HG02610 (cell line): ENCODE results near the gene PTPRJ.
A peak's percentile ranks its signal among the peaks of the same experiment; 100 is the strongest.

Source experiments
- ATAC-seq: cut with Tn5 transposase; IDR thresholded peaks from one replicate; pipeline ENCODE4 v1.9.1; 2021; ENCODE audit warnings: mild to moderate bottlenecking, moderate library complexity; ENCODE audit not compliant: unreplicated experiment

Gene PTPRJ

DNA sequence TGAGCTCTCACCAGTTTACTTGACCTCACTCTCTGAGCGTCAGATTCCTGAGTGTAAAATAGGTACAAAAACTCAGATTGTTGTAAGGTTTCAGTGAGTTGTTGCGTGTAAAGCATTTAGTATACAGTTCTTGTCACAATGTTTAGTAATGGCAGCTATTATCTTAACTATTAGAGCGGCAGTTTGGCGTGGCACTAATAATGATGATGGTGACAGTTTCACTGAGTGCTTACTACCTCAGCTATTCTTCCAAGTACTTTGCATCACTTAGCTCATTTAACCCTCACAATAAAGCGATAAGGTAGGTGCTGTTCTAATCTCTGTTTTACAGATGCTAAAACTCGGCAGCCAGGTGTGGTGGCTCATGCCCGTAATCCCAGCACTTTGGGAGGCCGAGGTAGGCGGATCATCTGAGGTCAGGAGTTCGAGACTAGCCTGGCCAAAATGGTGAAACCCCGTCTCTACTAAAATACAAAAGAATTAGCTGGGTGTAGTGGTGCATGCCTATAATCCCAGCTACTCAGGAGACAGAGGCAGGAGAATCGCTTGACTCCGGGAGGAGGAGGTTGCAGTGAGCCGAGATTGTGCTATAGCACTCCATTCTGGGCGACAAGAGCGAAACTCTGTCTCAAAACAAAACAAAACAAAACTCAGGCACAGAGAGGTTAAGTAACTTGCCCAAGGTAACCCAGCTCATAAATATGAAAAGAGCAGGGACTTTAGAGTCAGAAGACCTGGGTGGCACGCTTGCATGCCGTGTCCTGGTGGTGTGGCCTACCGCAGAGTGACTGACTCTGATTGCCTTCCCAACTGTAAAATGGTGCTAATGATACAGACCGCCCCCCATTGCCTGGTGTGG, 76.2 kb downstream of the PTPRJ start:
- no peak for ATAC-seq

DNA sequence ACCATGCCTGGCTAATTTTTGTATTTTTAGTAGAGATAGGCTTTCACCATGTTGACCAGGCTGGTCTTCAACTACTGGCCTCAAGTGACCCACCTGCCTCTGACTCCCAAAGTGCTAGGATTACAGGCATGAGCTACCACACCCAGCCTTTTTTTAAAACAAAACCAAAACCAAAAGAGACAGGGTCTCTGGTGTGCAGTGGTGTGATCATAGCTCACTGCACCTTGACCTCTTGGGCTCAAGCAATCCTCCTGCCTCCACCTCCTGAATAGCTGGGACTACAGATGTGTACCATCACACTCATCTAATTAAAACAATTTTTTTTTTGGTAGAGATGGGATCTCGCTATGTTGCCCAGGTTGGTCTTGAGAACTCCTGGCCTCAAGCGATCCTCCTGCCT, 77.7 kb downstream of the PTPRJ start:
- ATAC-seq = no peak

DNA sequence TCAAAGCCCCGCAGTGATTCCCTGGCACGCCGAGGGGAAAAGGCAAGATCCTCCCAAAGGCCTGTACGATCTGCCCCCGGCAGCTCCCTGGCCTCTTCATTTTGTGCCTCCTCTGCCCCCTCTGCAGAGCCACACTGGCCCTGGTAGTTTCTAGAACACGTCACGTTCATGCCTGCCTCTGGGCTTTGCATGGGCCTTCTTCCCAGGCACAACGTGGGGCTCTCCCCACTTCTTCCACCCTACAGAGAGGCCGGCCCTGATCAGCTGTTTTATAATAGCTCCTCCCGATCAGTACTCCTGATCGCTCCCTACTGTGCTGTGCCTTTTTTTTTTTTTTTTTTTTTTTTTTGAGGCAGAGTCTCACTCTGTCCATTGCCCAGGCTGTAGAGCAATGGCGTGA, 78.4 kb downstream of the PTPRJ start:
- no peak for ATAC-seq

DNA sequence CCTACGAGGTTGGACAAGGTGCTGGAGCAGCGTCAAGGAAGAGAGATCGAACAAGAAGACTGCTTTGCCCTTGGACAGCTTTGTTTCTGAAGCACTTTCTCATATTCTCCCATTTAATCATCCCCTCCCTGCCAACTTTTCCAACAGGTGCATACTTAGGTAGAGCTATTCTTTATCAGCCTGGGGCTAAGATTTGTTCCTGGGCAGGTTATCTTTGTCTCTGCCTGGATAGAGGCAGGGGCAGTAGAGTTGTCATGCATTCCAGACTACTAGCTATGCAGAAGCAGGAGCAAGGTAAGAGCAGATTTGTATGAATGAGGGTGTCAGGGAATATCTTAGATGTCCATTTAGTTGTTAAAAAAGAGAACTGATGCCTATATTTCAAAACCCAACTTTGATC, 82.3 kb downstream of the PTPRJ start:
- no peak for ATAC-seq

DNA sequence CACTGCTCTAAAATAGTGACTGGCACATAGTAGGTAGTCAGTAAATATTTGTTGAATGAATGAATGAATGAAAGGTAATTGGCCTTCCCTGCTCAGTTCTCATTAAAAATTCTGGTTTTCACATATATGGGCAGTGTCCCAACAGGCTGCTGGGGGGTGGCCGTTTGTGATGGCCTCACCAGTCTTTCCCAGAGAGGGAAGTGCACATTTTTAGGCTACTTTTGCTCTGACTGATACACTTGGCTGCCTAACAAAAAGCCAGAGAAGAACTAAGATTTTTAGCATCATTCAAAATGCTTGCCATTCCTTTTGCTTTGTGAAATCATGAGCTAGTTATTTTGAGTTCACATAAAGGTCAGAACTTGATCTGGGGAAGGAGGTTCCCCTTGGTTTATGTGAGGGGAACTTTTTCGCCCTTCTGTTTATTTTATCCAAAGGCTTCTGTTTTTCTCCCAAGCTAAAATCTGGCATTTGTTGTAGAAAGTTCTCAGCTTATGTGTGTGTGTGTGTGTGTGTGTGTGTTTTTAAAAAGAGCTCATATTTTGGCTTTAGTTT, 83.1 kb downstream of the PTPRJ start:
- ATAC-seq = no peak

DNA sequence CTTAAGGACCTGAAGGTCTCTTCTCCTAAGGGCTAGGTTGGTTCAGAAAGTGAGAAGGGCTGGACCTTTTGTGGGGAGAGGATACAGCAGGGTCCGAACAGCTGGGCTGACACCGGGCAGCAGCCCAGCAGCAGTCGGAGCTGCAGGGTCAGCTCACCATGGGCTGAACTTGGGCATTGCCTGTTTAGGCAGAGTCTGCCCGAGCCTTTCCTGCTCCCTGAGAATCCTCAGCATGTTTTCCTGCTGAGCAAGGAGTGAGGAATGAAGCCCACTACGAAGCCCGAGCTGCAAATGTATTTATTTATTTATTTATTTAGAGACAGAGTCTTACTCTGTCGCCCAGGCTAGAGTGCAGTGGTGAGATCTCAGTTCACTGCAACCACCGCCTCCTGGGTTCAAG, 83.9 kb downstream of the PTPRJ start:
- ATAC-seq = no peak

DNA sequence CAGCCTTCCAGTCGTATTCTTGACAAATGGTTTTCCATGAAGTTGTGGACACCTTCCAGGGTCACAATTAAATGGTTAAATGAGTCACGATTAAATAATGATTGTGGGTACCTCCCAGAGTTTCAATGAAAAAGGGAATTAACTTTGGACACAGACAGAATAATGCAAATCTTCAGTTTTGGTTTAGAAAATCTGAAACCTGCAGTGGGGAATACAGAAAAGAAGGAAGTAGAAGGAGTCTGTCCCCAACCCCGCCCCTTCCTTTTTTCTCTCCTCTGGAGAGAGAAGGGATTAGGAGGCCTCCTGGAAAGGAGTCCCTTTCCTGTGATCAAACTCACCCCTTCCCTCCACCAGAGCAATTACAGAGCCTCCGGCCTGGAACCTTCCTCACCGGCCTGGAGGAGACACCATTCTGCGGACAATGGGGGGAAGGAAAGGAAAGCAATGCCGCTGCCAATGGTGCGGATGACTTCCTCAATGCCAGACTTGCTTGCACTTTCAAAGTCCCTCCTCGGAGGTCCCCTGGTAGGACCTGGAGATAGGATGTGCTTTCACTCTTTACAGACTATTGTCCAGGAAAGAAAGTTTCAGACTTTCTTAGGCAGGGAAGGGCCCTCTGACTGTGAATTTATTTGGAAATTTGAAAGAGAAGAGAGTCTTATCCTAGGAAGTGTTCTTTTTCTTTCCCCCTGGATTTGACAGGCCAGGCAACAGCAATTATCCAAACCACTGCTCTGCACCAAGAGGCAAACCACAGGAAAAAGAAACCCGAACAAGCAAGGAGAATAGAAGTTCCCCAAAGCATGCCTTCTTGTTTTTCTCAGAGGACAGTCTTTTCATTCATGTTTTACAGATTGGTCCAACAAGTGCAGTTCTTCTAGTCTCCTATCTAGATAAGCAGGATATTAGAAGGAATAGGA, 86.8 kb downstream of the PTPRJ start:
- peak; percentile 50 for ATAC-seq

DNA sequence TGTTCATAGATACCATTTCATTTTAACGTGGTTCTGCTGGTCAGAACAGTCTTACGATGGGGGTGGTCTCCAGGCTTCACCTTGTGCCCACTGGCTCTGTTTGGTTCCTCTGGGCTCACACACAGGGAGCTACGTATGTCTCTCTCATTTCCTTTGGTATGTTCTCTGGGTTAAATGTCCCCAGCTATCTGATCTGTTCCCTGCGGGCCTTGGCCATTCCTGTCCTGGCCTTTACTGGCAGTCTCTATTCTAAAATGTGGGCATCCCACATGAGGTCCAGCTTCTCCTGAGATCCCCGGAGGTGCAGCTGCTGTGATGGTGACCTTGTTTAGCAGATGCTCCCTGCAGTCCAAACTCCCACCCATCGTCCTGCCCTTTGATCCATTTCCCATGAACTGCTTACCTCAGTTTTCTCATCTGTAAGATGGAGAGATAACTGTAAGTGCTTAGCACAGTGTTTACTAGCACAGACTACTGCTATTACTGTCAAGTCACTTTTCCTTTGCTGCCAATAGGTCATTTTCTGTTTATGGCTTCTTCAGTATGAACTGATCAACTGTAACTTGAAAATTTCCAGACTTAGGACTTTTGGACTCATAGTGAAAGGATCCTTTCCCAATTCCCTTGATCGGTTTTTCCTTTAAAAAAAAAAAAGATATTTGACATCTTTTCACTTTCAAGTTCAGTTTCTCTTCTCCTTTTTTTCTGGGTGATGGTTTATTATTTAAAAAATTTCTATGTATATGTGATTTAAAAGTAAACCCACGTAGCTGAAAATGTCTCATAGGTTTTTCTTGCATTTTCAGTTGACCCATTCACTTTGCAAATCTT, 92.9 kb downstream of the PTPRJ start:
- ATAC-seq = no peak

DNA sequence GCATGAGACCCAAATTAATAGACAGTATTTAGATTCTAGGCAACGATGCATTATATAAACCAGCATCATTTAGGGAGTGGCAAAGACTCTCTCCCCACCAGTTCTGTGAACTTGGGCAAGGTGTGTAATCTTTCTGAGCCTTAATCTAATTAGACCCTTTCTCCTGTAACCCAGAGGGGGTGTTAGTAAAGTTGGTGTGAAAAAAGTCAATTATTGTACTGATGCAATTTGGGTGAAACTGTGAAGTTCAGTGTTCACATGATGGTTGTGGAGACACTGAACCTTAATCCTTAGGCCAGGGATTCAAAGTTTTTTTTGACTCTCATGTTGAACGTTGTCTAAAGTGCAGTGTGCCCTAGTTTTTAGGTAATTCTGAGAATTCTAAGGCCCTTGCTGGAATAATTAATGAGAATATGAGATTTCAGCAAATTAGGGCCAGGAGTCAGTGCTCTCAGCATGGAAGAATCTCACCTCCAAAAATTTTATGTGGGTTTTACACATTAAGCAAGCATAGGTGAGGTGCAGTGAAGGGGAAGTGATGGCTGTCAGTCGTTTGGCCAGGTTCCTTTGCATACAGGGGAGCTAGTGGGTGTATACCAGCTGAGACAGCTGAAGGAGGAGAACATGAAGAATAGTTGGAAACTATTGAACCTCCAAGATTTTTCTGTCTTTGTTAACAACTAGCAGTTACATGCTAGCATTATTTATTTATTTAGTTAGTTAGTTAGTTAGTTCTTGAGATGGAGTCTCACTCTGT, 94.2 kb downstream of the PTPRJ start:
- no peak for ATAC-seq

DNA sequence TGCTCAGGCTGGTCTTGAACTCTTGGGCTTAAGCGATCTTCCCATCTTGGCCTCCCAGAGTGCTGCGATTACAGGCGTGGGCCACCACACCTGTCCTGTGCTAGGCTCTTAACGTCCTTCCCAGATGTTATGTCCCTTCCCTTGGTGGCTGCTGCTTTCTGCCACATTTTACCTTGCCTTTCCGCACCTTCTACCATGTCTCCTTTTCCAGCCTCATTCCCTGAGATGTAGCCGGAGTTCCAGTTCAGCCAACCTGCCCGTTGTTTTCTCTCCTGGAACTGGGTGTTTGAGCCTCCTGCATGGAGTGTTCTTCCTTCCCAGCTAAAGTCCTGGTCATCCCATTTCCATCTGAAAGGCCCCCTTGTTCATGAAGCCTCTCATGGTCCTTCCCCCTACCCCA, 95.3 kb downstream of the PTPRJ start:
- no peak for ATAC-seq

DNA sequence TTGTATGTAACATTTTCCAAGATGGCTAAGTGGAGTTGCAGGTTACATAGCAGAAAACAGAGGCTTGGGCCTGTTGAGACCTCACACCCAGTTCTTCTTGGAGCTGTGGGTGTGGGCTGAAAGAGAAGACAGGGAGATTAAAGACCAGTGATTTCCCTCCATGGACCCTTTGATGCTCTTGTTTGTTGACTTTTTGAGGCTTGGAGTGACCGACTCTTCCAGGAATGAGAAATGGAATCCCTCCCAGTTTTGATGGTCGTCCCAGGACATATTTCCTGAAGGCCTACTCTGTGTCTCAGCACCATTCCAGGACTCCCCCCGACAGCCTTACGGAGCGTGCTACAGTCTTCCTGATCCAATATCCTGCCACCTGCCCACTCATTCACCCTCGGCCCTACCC, 96.9 kb downstream of the PTPRJ start:
- ATAC-seq = no peak

DNA sequence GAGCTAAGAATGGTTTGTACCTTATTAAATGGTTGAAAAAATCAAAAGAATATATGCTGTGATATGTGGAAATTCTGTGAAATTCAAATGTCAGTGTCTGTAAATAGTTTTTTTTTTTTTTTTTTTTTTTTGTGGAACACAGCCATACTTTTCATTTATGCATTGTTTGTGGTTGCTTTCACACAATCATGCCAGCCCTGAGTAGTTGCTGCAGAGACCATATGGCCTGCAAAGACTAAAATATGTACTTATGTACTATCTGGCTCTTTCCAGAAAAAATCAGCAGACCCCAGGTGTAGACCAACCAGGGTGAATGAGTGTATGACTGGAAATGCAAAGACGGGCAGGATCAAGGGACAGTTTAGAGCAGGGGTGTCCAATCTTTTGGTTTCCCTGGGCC, 98.3 kb downstream of the PTPRJ start:
- ATAC-seq = no peak

DNA sequence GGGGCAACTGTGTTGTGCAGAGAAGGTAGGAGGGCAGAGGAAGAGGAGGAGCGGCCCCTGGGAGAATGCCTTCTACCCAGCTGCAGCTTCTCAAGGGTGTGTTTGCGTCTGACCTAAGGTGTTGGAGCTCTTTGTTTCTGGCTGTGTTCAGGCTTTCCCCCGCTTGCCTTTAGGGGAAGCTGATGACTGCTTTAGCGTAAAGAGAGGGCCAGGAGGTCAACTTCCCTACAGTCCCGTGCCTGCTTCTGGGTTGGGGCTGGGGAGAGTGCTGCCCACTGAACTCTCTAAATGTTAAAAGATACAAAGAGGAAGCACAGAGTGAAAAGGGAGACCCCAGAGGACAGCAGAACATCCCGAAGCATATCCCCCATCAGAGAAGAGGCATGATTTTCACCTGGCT, 99.2 kb downstream of the PTPRJ start:
- no peak for ATAC-seq

DNA sequence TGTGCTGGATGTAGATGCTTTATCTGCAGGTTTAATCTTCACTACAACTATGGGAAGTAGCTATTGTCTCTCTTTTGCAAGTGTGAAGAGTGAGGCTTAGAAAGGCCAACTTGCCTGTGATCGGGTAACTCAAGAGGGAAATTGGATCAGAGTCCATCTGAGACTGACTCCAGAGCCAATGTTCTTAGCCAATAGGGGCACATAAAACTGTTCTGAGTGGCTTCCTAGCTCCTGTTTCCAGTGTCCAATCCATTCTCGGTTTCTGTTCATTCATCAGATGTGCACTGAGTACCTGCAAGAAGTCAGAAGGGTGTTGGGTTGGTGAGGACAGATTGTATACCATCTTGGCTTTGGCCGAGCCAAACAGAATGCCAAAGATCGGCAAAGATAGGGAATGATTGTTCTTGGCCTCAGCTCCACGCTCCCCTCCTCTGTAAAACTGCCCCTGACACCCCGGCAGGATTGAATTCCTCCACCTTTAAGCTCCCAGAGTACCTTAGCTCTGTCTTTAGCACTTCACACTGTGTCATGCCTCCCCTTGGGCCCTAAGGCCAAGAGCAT, 100.0 kb downstream of the PTPRJ start:
- no peak for ATAC-seq

DNA sequence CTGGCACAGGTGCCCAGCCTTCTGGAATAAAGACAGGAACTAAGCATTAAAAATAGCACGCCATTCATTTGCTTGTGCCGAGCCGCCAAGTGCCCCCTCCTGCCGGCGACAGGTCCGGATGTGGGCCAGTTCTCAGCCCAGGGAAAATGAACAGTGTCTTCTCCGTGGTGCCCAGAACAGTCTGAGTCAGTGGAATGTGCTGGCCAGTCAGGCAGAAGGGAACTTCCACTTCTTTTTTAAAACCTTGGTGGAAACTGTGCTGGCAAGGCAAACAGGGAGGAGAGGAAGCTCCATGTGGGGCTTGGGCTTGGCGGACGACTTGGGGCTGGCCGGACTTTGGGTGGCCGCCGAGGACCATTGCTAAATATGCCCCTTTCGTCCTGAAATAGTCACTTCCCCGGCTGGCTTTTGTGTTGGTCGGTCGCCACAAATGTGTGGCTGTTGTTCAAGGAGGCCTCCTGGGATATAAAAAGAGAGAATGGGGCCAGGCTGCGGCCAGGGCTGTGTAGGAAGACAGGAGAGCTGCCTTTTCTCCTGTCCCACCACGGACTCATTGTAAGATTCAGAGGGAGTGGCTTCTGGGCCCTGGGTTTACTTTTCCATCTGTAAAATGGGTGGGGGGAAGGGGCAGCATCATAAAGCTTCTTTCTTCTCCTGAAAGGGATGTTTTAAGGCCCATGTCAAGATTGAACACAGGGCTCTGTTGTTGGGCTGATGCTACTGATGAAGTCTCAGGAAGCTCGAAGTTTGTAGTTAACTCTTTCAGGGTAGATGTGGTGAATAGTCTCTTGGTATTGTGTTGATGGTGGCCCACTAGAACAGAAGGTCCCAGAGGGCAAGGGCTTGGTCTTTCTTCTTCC, 101.0 kb downstream of the PTPRJ start:
- ATAC-seq = no peak

DNA sequence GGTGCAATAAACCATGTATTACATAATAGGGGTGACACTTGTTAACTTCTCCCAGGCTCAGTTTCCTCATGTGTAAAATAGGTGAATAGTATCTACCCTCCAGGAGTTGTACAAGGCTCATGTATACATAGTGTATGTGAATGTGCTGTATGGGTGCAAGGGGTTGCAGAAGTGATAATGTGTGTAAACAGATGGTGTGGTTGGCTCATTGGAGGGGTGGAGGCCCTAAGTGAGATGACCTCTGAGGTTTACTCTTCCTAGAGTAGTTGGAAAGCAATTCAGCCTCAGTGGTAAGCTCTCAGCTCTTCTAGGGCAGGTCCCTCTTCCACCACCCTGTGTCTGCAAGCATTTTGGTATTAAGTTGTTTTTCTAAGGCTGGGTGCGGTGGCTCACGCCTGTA, 102.4 kb downstream of the PTPRJ start:
- ATAC-seq = no peak

DNA sequence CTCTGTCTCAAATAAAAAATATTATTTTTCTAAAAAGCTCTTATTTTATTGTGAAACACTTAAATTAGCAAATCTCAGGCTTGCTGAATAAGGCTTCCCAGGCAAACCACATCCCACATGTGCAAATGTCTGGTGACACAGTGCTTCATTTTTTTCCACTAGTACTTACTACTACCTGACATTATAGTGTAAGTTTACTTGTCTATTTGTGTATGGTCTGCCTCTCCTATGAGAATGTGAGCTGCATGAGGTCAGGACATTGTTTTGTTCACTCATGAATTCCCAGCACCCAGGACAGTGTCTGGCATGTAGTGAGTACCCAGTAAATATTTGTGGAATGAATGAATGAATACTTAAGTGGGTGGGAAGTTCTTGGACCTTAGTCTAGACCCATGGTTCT, 103.1 kb downstream of the PTPRJ start:
- ATAC-seq = no peak

DNA sequence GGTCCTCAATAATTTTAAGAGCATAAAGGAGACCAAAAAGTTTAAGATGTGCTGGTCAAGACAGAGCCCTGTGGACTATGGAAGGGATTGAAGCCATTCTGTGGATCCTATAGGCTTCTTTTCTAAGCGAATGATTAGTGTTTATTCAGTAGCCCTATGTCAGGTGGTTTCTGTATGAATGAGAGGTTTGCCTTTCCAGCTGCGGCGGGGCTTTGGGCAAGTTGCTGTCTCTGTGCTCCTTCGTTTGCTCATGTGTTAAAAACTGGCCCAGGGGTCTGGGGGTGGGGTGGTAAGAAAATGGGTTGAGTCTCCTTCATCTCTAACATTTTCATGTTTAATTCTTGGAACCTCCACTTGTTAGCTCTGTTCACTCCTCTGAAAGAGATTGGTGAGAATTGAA, 105.3 kb downstream of the PTPRJ start:
- no peak for ATAC-seq

DNA sequence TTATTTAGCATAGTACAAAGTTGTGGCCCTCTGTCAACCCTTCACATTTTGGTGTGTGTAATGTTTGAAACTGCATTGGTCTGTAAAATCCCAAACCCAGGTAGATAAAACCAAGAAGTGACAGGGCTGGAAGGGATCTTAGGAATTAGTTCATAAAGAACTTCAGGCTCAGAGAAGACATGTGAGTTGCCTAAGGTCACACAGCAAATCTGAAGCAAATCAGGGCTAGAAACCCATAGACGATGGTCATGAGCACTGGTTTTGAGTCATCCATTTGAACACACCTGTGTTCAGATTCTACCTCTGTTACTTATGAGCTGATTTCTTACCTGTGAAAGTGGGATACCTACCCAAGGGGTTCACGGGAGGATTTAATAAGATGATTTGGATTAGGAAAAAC, 107.1 kb downstream of the PTPRJ start:
- ATAC-seq = no peak
